GM23338 (cell line): ENCODE measurements around the gene NCKAP5. TPM values are rescaled to one million over a fixed set of nuclear protein-coding genes. Genes with fewer than 3 reads are reported as not detected.

Source experiments
- ATAC-seq: fragments of 200-7000 bp; cut with Tn5 transposase; 3 replicates; pipeline ENCODE4 v1.9.1; 2020
- DNase-seq: peaks from one replicate; pipeline ENCODE4 v3.0.0-alpha.2; 2015; ENCODE audit warnings: low spot score
- H2AFZ ChIP-seq: fragments of 200-600 bp; sonication (generic); 2 replicates; pipeline ENCODE4 v1.8.0; 2016; ENCODE audit warnings: antibody characterized with exemption, mild to moderate bottlenecking, moderate library complexity
- H3F3A ChIP-seq: fragments of 200-600 bp; sonication (generic); replicated peaks from 2 replicates; pipeline ENCODE4 v1.8.0; 2017; ENCODE audit warnings: antibody characterized with exemption, mixed run types, low read depth
- H3K27ac ChIP-seq: fragments of 200-600 bp; sonication (generic); 2 replicates; pipeline ENCODE4 v1.6.1; 2016; ENCODE audit warnings: low read depth
- H3K27me3 ChIP-seq: fragments of 200-600 bp; sonication (generic); 2 replicates; pipeline ENCODE4 v1.8.0; 2016; ENCODE audit warnings: mild to moderate bottlenecking, mixed run types, moderate library complexity; ENCODE audit not compliant: insufficient read depth
- H3K36me3 ChIP-seq: fragments of 200-600 bp; sonication (generic); 2 replicates; pipeline ENCODE4 v1.8.0; 2016; ENCODE audit warnings: mild to moderate bottlenecking; ENCODE audit not compliant: insufficient read depth
- H3K4me1 ChIP-seq: fragments of 200-600 bp; sonication (generic); 2 replicates; pipeline ENCODE4 v1.8.0; 2016; ENCODE audit warnings: mild to moderate bottlenecking, moderate library complexity; ENCODE audit not compliant: insufficient read depth
- H3K4me2 ChIP-seq: fragments of 200-600 bp; sonication (generic); 2 replicates; pipeline ENCODE4 v1.7.1; 2017; ENCODE audit warnings: mixed run types
- H3K4me3 ChIP-seq: fragments of 200-600 bp; sonication (generic); 2 replicates; pipeline ENCODE4 v1.6.1; 2016; ENCODE audit warnings: mixed run types
- H3K79me2 ChIP-seq: fragments of 200-600 bp; sonication (generic); replicated peaks from 2 replicates; pipeline ENCODE4 v1.8.0; 2017; ENCODE audit warnings: mild to moderate bottlenecking; ENCODE audit not compliant: insufficient read depth
- H3K9me2 ChIP-seq: fragments of 200-600 bp; sonication (generic); 2 replicates; pipeline ENCODE4 v1.8.0; 2017; ENCODE audit not compliant: insufficient read depth
- H4K20me1 ChIP-seq: fragments of 200-600 bp; sonication (generic); replicated peaks from 2 replicates; pipeline ENCODE4 v1.8.0; 2017; ENCODE audit warnings: mild to moderate bottlenecking; ENCODE audit not compliant: insufficient read depth
- H3K27ac Mint-ChIP-seq: 2 replicates; pipeline ENCODE4 v1.8.0; 2020; ENCODE audit warnings: inconsistent platforms, mild to moderate bottlenecking, moderate library complexity, mixed read lengths
- H3K27me3 Mint-ChIP-seq: 3 replicates; pipeline ENCODE4 v1.8.0; 2022; ENCODE audit warnings: low read depth, mild to moderate bottlenecking, moderate library complexity, mixed read lengths, inconsistent platforms; ENCODE audit not compliant: insufficient read depth, poor library complexity
- H3K36me3 Mint-ChIP-seq: 3 replicates; pipeline ENCODE4 v1.8.0; 2021; ENCODE audit warnings: low read depth, mild to moderate bottlenecking, inconsistent platforms, moderate library complexity, mixed read lengths
- H3K4me1 Mint-ChIP-seq: 3 replicates; pipeline ENCODE4 v1.8.0; 2020; ENCODE audit warnings: mild to moderate bottlenecking, inconsistent platforms, mixed read lengths
- H3K4me3 Mint-ChIP-seq: 3 replicates; pipeline ENCODE4 v1.8.0; 2021; ENCODE audit warnings: moderate library complexity, mild to moderate bottlenecking, inconsistent platforms, mixed read lengths
- H3K9me3 Mint-ChIP-seq: 3 replicates; pipeline ENCODE4 v1.8.0; 2020; ENCODE audit warnings: moderate library complexity, mild to moderate bottlenecking, inconsistent platforms, mixed read lengths
- CREB1 ChIP-seq: fragments of 250-450 bp; sonication (Bioruptor Pico); IDR thresholded peaks from 2 replicates; pipeline ENCODE4 v1.5.0; 2020; ENCODE audit warnings: low read depth, mild to moderate bottlenecking, moderate library complexity
- ETS1 ChIP-seq: IDR thresholded peaks from 2 replicates; pipeline ENCODE4 v1.6.1; 2016; ENCODE audit warnings: antibody characterized with exemption
- EZH2 ChIP-seq: fragments of 200-600 bp; sonication (generic); IDR thresholded peaks from one replicate; pipeline ENCODE4 v1.8.0; 2017; ENCODE audit warnings: antibody characterized with exemption, mild to moderate bottlenecking, low read depth; ENCODE audit not compliant: unreplicated experiment
- EZH2phosphoT487 ChIP-seq: fragments of 200-600 bp; sonication (generic); IDR thresholded peaks from one replicate; pipeline ENCODE4 v1.8.1; 2018; ENCODE audit warnings: antibody characterized with exemption; ENCODE audit not compliant: unreplicated experiment
- POLR2AphosphoS5 ChIP-seq: IDR thresholded peaks from 2 replicates; pipeline ENCODE4 v1.6.1; 2016; ENCODE audit warnings: antibody characterized with exemption, low read depth
- REST ChIP-seq: IDR thresholded peaks from one replicate; pipeline ENCODE4 v1.6.1; 2018; ENCODE audit warnings: antibody characterized with exemption; ENCODE audit not compliant: unreplicated experiment
- STAT1 ChIP-seq: IDR thresholded peaks from one replicate; pipeline ENCODE4 v1.6.1; 2016; ENCODE audit warnings: antibody characterized with exemption; ENCODE audit not compliant: unreplicated experiment
- ZNF114 ChIP-seq: fragments of 250-450 bp; sonication (Bioruptor Pico); IDR thresholded peaks from 2 replicates; pipeline ENCODE4 v1.5.0; 2020; ENCODE audit warnings: mild to moderate bottlenecking, moderate library complexity
- ZNF331 ChIP-seq: fragments of 250-450 bp; sonication (Bioruptor Pico); IDR thresholded peaks from 2 replicates; pipeline ENCODE4 v1.5.0; 2020; ENCODE audit warnings: low read depth, mild to moderate bottlenecking, moderate library complexity
- ZNF462 ChIP-seq: fragments of 250-450 bp; sonication (Bioruptor Pico); IDR thresholded peaks from 2 replicates; pipeline ENCODE4 v1.5.0; 2020; ENCODE audit warnings: mild to moderate bottlenecking, moderate library complexity
- polyA plus RNA-seq: library from polyadenylated mRNA; unstranded; fragments of >200 nt; fragmentation: Nextera tagmentation; extraction: Ambion mirVana; gene quantifications from 2 replicates; pipeline ENCODE4 v1.2.1, GENCODE V29; 2016
- total RNA-seq: library from RNA; depleted of rRNA; stranded (reverse); fragments of >200 nt; shearing (Covaris generic); gene quantifications from 2 replicates; pipeline ENCODE4 v1.2.3, GENCODE V29; 2014

Gene NCKAP5
- total and polyA plus RNA-seq, 2 experiments from 2014 or later: 0.34 to 0.73 TPM

GRCh38 chr2:133135035-133135654 is 433.1 kb downstream of the NCKAP5 start (continued):
- no peak for TF ChIP-seq CREB1 (CRISPR knock-in tag)
- no peak for TF ChIP-seq ZNF114 (CRISPR knock-in tag)
- TF ChIP-seq ZNF462 (CRISPR knock-in tag): no peak
- no peak for TF ChIP-seq EZH2phosphoT487
- no peak for TF ChIP-seq POLR2AphosphoS5
- no peak for TF ChIP-seq STAT1
- no peak for TF ChIP-seq EZH2
- TF ChIP-seq ZNF331 (CRISPR knock-in tag): no peak

GRCh38 chr2:133130548-133131246 is 437.6 kb downstream of the NCKAP5 start:
- Mint-ChIP-seq H3K4me1 (0 out of 3 replicates have a peak, but pooled peaks cover 3% of the 10 kb centered on the region), H3K27ac (no peak overlapping the region), H3K27me3 (peaks cover 3% of the 10 kb centered on the region), H3K9me3 (no peaks in the 10 kb centered on the region), H3K36me3 (no peaks in the 10 kb centered on the region), H3K4me3 (no peak overlapping the region)
- Histone ChIP-seq H2AFZ (no peak overlapping the region), H3K4me2 (no peak overlapping the region), H3K27ac (no peak overlapping the region), H3K4me3 (no peak overlapping the region), H3K4me1 (no peaks in the 10 kb centered on the region), H3K9me2 (peaks cover 4% of the 10 kb centered on the region; the same call in 1 of the 2 replicates), H3K79me2 (no peaks in the 10 kb centered on the region), H3F3A (no peaks in the 10 kb centered on the region), H3K36me3 (no peaks in the 10 kb centered on the region), H3K27me3 (no peaks in the 10 kb centered on the region), H4K20me1 (no peaks in the 10 kb centered on the region)
- no peak for DNase-seq
- ATAC-seq: no peak
- no peak for TF ChIP-seq EZH2phosphoT487
- TF ChIP-seq ETS1: no peak
- TF ChIP-seq REST: no peak
- no peak for TF ChIP-seq ZNF114 (CRISPR knock-in tag)
